ENCODE measurements around the gene ASMTL. TPM values are rescaled to one million over a fixed set of nuclear protein-coding genes. Genes with fewer than 3 reads are reported as not detected.

ASMTL gene
- total RNA-seq, 1 donor from 2014 or later = 4.7 TPM

DNA sequence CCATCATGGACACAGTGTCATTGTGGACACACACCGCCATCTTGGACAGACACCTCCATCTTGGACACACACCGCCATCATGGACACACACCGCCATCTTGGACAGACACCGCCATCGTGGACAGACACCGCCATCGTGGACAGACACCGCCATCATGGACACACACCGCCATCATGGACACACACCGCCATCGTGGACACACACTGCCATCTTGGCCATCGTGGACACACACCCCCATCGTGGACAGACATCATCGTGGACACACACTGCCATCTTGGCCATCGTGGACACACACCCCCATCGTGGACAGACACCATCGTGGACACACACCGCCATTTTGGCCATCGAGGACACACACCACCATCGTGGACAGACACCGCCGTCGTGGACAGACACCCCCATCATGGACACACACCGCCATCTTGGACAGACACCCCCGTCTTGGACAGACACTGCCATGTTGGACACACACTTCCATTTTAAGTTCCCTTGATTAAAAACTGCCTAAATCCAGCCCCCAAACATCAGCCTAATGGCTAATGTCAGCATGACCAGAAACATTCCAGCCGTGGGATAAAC, 9.1 kb downstream of the ASMTL start:
- Histone ChIP-seq H3K36me3 (ENCODE audit: control insufficient read depth, insufficient read depth, low read length) (peaks cover 2% of the 10 kb centered on the region), H3K27me3 (ENCODE audit: control insufficient read depth, insufficient read depth, low read length) (no peaks in the 10 kb centered on the region), H3K4me3 (ENCODE audit: low read depth, low read length) (no peak overlapping the region)
- TF ChIP-seq CTCF (IDR thresholded peaks at IDR 0.05; ENCODE audit: insufficient read depth, low read length, severe bottlenecking) = no peak
- no peak for FAIRE-seq
- DNase-seq (ENCODE audit: low read depth) = no peak

DNA sequence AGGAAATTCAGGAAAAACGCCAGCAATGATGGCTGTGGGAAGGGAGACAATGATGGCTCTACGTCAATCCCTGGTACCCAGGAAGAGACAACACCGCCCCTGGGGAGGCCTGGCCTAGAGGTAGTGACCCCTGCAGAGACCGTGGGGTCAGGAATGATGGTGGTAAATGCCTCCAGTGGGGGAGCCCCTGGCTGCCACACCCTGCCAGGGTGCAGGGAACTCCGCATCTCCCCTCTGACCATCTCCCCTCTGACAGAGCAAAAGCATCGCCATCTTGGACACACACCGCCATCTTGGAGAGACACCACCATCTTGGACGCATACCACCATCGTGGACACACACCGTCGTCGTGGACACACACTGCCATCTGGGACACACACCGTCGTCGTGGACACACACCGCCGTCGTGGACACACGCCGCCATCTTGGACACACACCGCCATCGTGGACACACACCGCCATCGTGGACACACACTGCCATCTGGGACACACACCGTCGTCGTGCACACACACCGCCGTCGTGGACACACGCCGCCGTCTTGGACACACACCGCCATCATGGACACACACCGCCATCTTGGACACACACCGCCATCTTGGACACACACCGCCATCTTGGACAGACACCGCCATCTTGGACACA, 9.9 kb downstream of the ASMTL start:
- no peaks in the 10 kb centered on the region for H3K27me3 ChIP-seq (ENCODE audit: control insufficient read depth, insufficient read depth, low read length)
- no peak for TF ChIP-seq CTCF (IDR thresholded peaks at IDR 0.05; ENCODE audit: insufficient read depth, low read length, severe bottlenecking)
- no peak for FAIRE-seq
- peaks cover 2% of the 10 kb centered on the region for H3K36me3 ChIP-seq (ENCODE audit: control insufficient read depth, insufficient read depth, low read length)
- DNase-seq (ENCODE audit: low read depth) = no peak
- H3K4me3 ChIP-seq (ENCODE audit: low read depth, low read length) = no peak overlapping the region

- TF ChIP-seq CTCF (IDR thresholded peaks at IDR 0.05; ENCODE audit: insufficient read depth, low read length, severe bottlenecking) = no peak
- no peak for DNase-seq (ENCODE audit: low read depth)
- peaks cover 2% of the 10 kb centered on the region for H3K36me3 ChIP-seq (ENCODE audit: control insufficient read depth, insufficient read depth, low read length)
- FAIRE-seq = no peak
- H3K4me3 ChIP-seq (ENCODE audit: low read depth, low read length) = no peak overlapping the region
- no peaks in the 10 kb centered on the region for H3K27me3 ChIP-seq (ENCODE audit: control insufficient read depth, insufficient read depth, low read length)
These were observed 10.6 kb downstream of the ASMTL start for GRCh38 chrX:1442016-1442665.

DNA sequence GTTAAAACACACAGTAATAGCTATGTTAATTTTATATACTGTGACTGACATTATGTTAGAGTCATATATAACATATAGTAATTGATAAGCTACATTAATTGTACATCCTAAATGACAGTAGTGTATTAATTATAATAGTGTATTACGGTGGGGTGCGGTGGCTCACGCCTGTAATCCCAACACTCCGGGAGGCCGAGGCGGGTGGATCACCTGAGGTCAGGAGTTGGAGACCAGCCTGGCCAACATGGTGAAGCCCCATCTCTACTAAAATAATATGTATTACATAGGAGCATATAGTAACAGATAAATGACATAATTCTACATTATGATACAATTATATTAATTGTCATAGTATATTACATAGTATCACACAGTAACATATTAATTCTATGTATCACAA, 12.2 kb downstream of the ASMTL start:
- no peak for TF ChIP-seq CTCF (IDR thresholded peaks at IDR 0.05; ENCODE audit: insufficient read depth, low read length, severe bottlenecking)
- Histone ChIP-seq H3K36me3 (ENCODE audit: control insufficient read depth, insufficient read depth, low read length) (peaks cover 2% of the 10 kb centered on the region), H3K27me3 (ENCODE audit: control insufficient read depth, insufficient read depth, low read length) (no peaks in the 10 kb centered on the region), H3K4me3 (ENCODE audit: low read depth, low read length) (no peak overlapping the region)
- FAIRE-seq (no peak), DNase-seq (ENCODE audit: low read depth) (no peak)

DNA sequence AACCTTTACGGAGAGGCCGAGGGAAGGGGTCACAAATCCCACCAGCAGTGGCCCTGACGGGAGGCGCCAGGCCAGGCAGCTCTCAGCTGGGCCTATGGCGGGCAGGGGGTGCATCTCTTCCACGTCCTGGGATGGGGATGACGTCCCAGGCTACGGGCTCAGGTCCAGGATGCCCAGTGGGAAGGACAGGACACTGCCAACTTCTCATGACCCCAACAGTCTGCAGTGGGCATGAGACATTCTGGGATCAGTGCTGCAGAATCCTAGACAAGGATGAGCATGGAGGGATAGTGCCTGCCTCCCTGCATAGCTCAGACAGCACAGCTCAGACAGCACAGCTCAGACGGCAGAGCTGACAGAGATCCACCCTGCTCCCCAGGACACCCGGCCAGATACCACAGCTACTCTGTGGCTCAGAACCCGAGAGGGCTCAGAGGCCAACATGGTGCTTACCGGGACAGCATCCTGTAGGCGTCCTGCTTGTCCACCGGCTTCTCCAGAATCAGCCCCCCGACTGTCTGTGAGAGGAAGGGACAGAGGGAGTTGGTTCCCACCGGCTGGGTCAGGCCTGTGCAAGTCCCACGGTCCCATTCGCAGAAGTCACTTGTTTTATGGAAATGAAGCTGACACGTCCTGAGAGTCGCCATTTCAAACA, 17.3 kb downstream of the ASMTL start:
- no peak overlapping the region for H3K4me3 ChIP-seq (ENCODE audit: low read depth, low read length)
- peaks cover 7% of the 10 kb centered on the region for H3K36me3 ChIP-seq (ENCODE audit: control insufficient read depth, insufficient read depth, low read length)
- no peaks in the 10 kb centered on the region for H3K27me3 ChIP-seq (ENCODE audit: control insufficient read depth, insufficient read depth, low read length)
- TF ChIP-seq CTCF (IDR thresholded peaks at IDR 0.05; ENCODE audit: insufficient read depth, low read length, severe bottlenecking) = no peak
- DNase-seq (ENCODE audit: low read depth) (no peak), FAIRE-seq (no peak)
